HG03439 (cell line): Measurements from ENCODE around the gene ABCA2.

Experiments
- ATAC-seq: cut with Tn5 transposase; IDR thresholded peaks from one replicate; pipeline ENCODE4 v1.9.1; 2021; ENCODE audit warnings: mild to moderate bottlenecking, moderate library complexity; ENCODE audit not compliant: unreplicated experiment

The ABCA2 gene

DNA sequence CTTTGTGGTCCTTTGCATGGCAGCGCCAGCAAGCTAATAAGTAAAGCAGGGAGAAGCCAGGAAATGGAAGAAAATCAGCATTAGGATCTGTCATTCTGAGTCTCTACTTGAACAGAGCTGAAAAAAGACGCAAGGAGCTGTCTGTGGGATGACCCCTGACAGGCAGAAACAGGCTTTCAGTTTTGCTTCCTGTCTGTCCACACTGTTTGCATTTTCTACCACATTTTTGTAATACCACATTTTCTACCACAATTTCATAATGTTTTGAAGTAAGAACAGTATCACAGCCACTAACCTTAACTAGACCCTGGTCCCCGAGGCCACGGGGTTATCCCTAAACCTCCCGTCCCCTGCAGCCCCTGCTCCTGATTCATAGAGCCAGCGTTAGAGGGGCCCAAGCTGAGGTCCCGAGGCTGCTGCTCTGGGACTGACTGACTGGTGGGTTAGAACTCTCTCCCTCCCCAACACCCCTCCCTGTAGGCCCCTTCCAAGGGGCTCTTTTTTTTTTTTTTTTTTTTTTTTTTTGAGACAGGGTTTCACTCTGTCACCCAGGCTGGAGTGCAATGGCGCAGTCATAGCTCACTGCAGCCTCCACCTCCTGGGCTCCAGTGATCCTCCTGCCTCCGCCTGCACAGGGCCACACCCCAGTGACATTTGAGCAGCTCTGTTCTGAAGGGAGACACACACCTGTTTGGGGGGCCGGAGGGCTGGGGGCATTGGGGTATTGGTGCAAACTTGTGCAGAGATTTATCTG, 27.7 kb downstream of the ABCA2 start:
- peak; percentile 68 for ATAC-seq

- ATAC-seq: no peak
Observed at GRCh38 chr9:136997830-136998234, 30.2 kb downstream of the ABCA2 start.

DNA sequence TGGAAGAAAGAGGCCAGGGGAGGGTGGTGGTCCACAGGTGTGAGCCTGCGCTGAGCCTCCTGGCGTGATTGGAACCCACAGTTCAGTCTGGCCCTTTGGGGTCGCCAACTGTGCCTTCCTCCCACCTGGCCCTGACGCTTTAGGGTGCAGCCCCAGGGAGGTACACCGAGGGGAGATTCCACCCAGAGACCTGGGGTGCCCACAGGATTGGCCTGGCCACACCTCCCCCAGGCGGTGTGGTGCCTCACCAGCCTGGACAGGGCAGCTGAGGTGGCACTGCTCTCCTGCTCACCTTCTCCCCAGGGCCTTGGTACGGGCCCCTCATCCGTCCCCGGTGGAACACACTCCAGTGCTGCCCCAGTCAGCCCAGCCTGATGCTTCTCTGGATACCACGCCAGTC, 30.7 kb downstream of the ABCA2 start:
- no peak for ATAC-seq

DNA sequence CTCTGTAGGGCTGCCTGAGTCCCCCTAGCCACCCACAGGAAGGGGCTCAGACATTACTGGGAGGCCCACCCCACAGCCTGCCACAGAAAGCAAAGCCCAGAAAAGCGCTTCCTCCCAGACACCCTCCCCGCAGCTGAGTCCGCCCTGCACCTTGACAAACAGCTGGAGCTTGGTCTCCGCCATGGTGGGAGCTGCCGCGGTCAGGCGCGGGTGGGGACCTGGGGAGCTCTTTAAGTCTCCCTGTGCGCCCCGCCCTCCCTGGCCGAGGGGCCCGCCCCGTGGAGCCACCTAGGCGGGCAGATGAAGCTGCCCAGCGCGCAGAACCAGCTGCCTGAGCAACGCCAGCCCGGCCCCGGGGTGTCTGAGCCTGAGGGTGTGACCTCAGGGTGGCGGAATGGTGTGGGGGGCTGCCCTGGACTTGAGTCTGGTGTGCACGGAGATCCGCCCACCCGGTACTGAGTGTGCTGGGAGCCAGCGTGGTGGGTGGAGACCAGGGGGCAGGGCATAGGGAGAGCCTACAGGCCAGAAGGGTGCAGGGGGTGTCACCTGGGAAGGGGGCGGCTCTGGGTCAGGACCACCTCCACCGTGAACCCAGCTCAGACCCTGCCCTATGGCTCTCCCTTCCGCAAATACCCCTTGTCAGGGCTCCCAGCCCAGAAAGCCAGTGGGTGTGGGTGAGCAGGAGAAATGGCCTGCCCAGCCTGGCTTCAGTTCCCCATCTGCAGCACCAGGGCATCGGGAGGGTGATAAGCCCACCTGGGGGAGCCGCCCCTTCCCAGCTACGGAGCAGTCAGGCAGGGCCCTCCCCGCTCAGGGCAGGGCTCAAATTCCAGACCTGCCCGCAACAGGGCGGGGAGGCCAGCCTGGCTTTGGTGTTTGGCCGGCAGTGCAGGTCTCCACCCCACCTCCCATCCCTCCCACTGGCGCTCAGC, 31.4 kb downstream of the ABCA2 start, which contains the start of gene CLIC3:
CLIC3 (minus strand) TSS at position 208 of the 932 bp plus-strand sequence; CDS start at position 183, 25 bp downstream.
- no peak for ATAC-seq

- ATAC-seq: no peak
Observed at GRCh38 chr9:136995772-136996311, 32.2 kb downstream of the ABCA2 start.

GRCh38 chr9:136995362-136995761, 32.7 kb downstream of the ABCA2 start:
- no peak for ATAC-seq

DNA sequence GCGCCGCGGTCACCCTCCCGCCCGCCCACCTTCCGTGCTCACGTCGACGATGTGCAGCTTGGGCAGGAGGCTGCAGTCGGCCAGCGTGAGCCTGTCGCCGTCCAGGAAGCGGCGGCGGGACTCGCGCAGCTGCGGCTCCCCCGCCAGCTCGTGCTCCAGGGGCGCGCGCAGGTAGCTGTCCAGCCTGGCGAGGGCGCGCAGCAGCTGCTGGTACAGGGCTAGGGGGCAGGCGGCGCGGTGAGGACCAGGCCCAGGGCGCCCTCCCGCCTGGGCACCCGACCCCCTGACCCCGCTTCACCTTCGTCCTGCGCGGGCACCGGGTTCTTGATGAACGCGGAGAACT, 33.2 kb downstream of the ABCA2 start:
- ATAC-seq: no peak

GRCh38 chr9:136994180-136994887, 33.7 kb downstream of the ABCA2 start:
- no peak for ATAC-seq

- ATAC-seq: peak; percentile 9
Observed at GRCh38 chr9:136992819-136993369, 35.1 kb downstream of the ABCA2 start.

DNA sequence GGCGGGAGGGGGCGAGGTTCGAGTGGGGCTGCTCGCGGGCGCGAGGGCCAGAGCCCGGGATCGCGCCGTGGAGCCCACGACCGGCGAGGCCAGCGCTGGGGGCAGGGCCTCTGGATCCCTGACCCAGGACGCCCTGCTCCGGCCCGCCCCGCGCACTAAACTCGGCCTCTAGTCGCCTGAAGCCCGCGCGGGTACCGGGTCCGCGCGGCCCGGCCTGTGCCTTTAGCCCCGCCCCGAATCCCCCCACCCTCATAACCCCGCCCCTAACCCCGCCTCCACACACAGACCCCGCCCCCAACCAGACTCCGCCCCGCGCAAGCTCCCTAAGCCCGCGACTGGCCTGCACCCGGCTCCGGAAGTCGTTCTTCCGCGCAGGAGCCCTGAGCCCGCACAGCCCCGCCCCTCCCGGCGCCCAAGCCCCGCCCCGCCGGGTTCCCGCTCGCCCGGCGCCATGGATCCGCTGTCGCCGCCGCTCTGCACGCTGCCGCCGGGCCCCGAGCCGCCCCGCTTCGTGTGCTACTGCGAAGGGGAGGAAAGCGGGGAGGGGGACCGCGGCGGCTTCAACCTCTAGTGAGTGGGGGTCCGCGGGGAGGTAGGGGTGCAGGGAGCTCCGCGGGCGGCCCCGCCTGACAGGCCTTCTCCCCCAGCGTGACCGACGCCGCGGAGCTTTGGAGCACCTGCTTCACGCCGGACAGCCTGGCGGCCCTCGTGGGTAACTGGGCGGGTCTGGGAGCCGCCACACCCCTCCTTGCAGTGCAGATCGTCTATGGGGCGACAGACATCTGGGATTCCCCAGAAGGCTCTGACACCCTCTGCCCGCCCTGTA, 35.8 kb downstream of the ABCA2 start, which contains the start of gene PAXX:
PAXX (plus strand) TSS at position 430 of the 826 bp plus-strand sequence; CDS start at position 452, 22 bp downstream.
- peak; percentile 64 for ATAC-seq

- no peak for ATAC-seq
Observed at GRCh38 chr9:136990242-136990911, 37.7 kb downstream of the ABCA2 start.

- ATAC-seq: no peak
Observed at GRCh38 chr9:136988872-136989271, 39.2 kb downstream of the ABCA2 start.

DNA sequence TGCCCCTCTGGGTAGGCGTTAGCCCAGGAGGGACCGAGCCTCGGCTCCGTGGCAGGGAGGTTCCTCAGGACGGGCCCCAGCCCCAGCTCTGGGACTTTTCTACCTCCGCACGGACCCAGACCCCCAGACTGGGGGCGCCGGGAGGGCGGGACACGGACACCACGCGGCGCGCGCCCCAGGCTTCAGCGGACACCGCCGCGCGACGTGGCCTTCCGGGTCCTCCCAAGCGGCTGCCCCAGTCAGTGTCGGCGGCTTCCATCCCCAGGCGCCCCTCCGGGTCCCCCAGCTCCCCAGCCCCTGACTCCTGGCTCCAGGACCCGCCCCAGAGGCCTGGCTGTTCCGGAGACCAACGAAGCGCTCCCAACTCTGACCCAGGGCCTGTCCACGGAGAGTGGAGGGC, 42.2 kb downstream of the ABCA2 start:
- ATAC-seq: no peak

DNA sequence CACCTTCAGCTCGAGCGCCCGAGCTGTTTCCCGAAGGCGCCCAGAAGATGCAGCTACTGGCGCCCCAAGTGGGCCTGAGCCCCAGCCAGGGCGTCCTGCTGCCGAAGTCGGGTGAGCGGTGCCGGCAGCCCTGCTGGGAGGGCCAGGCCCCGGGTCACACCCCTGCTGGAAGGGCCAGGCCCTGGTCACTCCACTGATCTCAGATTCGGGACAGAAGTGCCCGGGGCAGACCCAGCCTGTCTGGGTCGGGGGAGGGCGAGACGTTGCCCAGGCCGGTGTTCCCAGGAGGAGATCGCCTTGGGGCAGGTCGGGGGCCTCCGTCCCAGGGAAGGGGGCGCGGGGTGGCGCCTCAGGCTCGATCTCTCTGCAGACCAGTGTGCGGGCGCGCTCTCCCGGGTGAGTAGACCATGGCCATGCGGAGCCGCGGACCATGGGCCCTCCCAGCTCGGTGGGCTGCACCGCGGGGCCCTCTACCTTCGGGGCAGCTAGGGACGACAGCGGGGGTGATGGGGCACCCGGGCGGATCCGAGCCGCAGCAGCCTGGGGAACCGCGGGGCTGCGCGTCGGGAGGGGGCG, 42.9 kb downstream of the ABCA2 start:
- ATAC-seq: no peak

DNA sequence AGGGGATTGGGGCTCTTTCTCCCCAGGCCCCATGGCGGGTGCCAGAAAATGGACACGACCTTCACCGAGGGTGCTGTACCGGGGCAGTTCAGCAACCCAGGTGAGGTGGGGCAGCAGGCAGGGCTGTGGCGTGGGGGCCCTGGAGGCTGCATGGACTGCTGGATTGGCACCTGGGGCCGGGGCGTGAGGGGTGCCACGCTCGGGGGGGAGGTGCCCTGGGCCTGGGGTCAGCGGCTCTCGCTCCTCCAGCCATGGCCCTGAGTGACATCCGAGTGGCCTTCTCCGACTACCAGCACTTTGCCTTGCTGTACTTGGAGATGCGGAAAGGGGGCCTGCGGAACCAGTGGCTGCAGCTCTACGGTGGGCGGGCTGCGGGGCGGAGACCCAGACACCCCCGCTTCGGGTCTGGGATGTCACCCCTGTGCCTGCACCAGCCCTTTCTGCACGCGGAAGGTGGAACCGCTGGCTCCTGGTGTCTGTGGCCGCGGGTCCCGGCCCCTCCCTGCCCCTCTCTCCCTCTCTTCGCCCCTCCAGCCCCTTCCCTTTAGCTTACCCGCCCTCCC, 43.5 kb downstream of the ABCA2 start:
- ATAC-seq: no peak

- ATAC-seq: no peak
Observed at GRCh38 chr9:136983656-136984314, 44.3 kb downstream of the ABCA2 start.

DNA sequence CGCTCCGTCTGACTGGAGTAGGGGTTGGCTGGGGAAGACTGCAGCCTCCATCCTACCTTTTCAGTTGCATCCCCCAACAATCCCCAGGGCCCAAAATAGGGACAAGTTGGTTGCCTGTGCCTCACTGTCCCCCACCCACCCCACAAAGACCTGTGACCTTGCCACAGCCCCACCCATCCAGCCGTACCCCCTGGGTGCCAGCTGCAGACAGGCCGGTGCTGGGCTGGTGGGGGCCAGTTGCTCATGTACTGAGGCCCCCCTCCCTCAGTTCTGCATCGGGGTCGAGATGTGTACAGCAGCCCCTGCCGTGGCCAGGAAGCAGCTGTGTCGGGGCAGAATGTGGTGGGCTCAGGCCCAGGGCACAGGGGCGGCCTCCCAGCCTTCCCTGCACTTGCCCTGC, 44.9 kb downstream of the ABCA2 start:
- no peak for ATAC-seq
